C4-2B (cell line): ENCODE measurements around the gene HEXD.

Experiments used
- CTCF ChIP-seq: fragments of 450-650 bp; conservative IDR thresholded peaks from 2 replicates; pipeline ENCODE4 v1.5.1; 2017; ENCODE audit warnings: mild to moderate bottlenecking
- ZFX ChIP-seq: fragments of 450-650 bp; IDR thresholded peaks from 2 replicates; pipeline ENCODE4 v1.6.1; 2017

DNA sequence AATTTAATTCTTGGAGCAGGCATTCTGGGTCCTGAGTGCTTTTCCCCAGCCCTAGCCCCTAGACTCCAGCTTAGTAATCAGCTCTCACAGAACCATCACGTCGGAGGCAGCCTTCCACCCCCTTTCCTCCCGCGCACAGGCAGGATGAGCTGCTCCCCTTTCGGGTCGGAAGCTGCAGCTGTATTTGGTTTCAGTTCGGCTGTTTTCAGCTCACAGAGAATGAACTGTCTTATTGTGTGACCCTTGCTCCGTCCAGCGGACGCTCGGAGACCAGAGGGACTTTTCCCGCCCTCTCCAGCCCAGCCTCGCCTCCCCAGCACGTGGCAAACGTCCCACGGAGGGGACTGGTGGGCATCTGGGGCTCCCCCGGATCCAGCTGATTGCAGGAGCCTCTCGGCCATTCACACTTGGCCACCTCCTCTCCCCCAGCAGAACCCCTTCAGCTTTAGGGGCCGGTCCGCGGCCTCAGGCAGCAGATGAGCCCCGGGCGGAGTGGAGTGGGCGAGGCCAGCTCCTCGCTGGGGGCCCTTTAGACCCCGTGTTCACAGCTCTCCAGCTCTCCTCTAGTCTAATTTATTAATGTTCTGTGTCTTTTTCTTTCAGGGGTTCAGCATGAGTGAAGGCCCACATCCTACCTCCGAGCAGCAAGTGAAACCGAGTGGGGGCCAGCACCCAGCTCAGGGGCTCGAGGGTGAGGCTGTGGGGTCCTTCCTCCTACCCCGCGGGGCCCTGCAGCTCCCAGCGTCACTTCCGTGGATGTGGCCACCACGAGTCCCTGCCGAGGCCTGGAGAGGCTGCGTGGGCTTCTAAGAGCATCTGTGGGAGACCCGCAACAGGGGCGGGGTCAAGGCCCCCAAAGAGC lies 47.4 kb upstream of the HEXD start:
- TF ChIP-seq CTCF = no peak
- no peak for TF ChIP-seq ZFX
